Neural progenitor cell (in vitro differentiated cells): Measurements from ENCODE around the gene TRABD.

Source experiments
- EZH2 ChIP-seq: fragments of 200-600 bp; sonication (generic); IDR thresholded peaks from 2 replicates; pipeline ENCODE4 v1.6.1; 2017; ENCODE audit warnings: antibody characterized with exemption, mild to moderate bottlenecking, moderate library complexity
- EZH2phosphoT487 ChIP-seq: fragments of 200-600 bp; sonication (generic); IDR thresholded peaks from 2 replicates; pipeline ENCODE4 v1.6.1; 2017; ENCODE audit warnings: antibody characterized with exemption

GRCh38 chr22:50206599-50206998 is 20.9 kb downstream of the TRABD start:
- TF ChIP-seq EZH2phosphoT487 (no peak), EZH2 (no peak)
